GM12891 (cell line): Measurements from ENCODE around the gene CD28.

ENCODE experiments used
- PAX5 ChIP-seq: IDR thresholded peaks from 2 replicates; pipeline ENCODE4 v1.6.1; 2011; ENCODE audit warnings: low read length, moderate library complexity, mild to moderate bottlenecking; ENCODE audit not compliant: insufficient read depth, severe bottlenecking
- POLR2A ChIP-seq: IDR thresholded peaks from 2 replicates; pipeline ENCODE4 v1.6.1; 2011; ENCODE audit warnings: low read depth, low read length, control low read depth
- POLR2AphosphoS5 ChIP-seq: IDR thresholded peaks from 2 replicates; pipeline ENCODE4 v1.6.1; 2011; ENCODE audit warnings: low read depth, low read length, control low read depth
- POU2F2 ChIP-seq: IDR thresholded peaks from 2 replicates; pipeline ENCODE4 v1.6.1; 2011; ENCODE audit warnings: low read depth, mild to moderate bottlenecking, control low read depth, low read length, moderate library complexity
- SPI1 ChIP-seq: IDR thresholded peaks from 2 replicates; pipeline ENCODE4 v1.6.1; 2011; ENCODE audit warnings: low read depth, low read length, control low read depth
- TAF1 ChIP-seq: IDR thresholded peaks from 2 replicates; pipeline ENCODE4 v1.6.1; 2011; ENCODE audit warnings: low read depth, low read length, control low read depth

DNA sequence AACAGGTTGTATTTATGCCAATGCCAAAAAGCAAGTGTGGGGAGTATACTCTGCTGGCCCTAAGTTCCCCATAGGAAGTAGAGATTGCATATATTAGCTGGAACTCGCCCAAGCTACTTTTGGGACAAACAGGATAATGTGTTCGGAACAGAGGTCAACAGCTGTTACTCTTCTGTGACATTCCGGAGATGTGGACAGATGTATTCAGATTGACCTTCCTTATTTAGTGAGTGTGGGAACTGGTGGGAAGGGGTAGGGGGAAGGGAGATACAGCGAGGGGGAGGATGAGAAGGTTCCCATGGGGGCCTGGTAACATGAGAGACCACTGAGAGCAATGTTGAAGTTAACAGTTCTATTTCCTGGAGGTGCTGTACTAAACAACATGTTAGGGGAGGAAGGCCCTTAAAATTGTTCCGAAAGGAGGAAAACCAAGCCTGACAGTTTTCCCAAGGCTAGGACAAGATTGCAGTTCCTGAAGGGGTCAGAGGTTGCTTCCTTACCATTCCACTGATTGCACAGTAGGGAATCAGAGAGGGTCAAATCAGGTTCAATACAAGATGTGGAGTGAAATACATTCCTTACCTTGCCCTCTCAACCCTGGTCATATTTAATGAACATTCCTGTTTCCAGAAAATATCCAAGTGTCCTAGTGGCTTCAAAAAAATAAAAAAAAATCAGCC, 14.3 kb upstream of the CD28 start:
- TF ChIP-seq POLR2A (no peak), POLR2AphosphoS5 (no peak), SPI1 (no peak), POU2F2 (no peak), TAF1 (no peak), PAX5 (no peak)
